ENCODE results near the gene PYDC2. TPM values are rescaled to one million over a fixed set of nuclear protein-coding genes. Genes with fewer than 3 reads are reported as not detected.

PYDC2 gene
- total RNA-seq (not detected in 2 replicates), polyA plus RNA-seq (not detected in 2 replicates), polyA minus RNA-seq (ENCODE audit: low replicate concordance) (not detected in 2 replicates)
- not detected in 2 replicates for polyA plus RNA-seq (2012)

DNA sequence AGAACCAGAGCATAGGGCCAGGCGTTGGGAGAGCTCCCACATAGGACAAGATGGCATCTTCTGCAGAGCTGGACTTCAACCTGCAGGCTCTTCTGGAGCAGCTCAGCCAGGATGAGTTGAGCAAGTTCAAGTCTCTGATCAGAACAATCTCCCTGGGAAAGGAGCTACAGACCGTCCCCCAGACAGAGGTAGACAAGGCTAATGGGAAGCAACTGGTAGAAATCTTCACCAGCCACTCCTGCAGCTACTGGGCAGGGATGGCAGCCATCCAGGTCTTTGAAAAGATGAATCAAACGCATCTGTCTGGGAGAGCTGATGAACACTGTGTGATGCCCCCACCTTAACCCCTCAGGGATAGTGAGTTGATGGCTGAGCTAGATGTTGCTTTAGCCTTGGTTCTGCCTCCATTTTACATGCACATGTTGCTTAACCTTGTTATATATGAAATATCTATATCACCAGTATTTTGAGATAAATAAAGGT lies at the start of gene PYDC2:
Gene PYDC2, plus strand, starts transcription at position 51 of the 483 bp plus-strand sequence. Its CDS starts 0 bp downstream, at position 51.
- TF ChIP-seq EZH2 (IDR thresholded peaks at IDR 0.05; ENCODE audit: low read length, missing control alignments), result no peak
- TF ChIP-seq, protein P1, sequence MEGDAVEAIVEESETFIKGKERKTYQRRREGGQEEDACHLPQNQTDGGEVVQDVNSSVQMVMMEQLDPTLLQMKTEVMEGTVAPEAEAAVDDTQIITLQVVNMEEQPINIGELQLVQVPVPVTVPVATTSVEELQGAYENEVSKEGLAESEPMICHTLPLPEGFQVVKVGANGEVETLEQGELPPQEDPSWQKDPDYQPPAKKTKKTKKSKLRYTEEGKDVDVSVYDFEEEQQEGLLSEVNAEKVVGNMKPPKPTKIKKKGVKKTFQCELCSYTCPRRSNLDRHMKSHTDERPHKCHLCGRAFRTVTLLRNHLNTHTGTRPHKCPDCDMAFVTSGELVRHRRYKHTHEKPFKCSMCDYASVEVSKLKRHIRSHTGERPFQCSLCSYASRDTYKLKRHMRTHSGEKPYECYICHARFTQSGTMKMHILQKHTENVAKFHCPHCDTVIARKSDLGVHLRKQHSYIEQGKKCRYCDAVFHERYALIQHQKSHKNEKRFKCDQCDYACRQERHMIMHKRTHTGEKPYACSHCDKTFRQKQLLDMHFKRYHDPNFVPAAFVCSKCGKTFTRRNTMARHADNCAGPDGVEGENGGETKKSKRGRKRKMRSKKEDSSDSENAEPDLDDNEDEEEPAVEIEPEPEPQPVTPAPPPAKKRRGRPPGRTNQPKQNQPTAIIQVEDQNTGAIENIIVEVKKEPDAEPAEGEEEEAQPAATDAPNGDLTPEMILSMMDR (conservative IDR thresholded peaks at IDR 0.05 in 1 of 2, IDR thresholded peaks at IDR 0.05 in 1 of 2; ENCODE audit: low read depth in 1 of 2, low read length in 2 of 2), result no peak
- Histone ChIP-seq H3K9me3 (ENCODE audit: control insufficient read depth, insufficient read depth, low read depth, low read length) (no peaks in the 10 kb centered on the region), H4K20me1 (ENCODE audit: control insufficient read depth, extremely low read depth, insufficient read depth, low read length) (no peaks in the 10 kb centered on the region), H3K27me3 (ENCODE audit: control insufficient read depth, insufficient read depth, low read length) (no peaks in the 10 kb centered on the region), H3K36me3 (ENCODE audit: control insufficient read depth, insufficient read depth, low read length) (no peaks in the 10 kb centered on the region), H3K79me2 (ENCODE audit: control insufficient read depth, insufficient read depth, low read length) (no peaks in the 10 kb centered on the region), H3K4me1 (ENCODE audit: control insufficient read depth, extremely low read depth, insufficient read depth, low read length) (no peaks in the 10 kb centered on the region), H3K4me3 (replicated peaks in 1 of 4; ENCODE audit: control extremely low read depth in 1 of 4, insufficient read depth in 1 of 4, low read depth in 3 of 4, low read length in 4 of 4) (no peak within 1 kb of the TSS), H3K27ac (ENCODE audit: insufficient read depth, low read length) (no peak within 1 kb of the TSS), H3K4me2 (ENCODE audit: extremely low read depth, insufficient read depth, low read length) (no peak within 1 kb of the TSS), H2AFZ (ENCODE audit: low read length) (no peak within 1 kb of the TSS), H3K9ac (ENCODE audit: insufficient read depth, low read length) (no peak within 1 kb of the TSS)
- DNase-seq (ENCODE audit: low read depth in 2 of 2), result no peak

DNA sequence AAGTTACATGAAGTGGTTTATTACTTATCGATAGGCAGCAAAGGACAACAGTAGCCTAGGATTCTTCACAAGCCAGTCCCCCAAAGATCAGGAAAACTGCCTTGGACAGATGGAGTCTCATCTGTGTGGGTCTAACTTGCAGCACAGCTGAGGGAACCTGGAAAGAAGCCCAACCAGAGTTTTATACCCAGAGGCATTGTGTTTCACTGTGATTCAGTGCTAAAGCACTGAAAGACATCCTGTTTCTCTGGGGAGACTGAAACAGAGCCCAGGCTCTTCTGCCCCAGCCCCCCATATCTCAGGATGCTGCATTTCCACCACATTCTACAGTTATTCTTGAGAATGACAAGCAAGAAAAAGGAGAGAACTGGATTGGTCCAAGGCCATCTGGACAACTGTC lies 48.2 kb upstream of the PYDC2 start:
- Histone ChIP-seq H3K79me2 (ENCODE audit: control insufficient read depth, insufficient read depth, low read length) (no peaks in the 10 kb centered on the region), H3K27ac (ENCODE audit: insufficient read depth, low read length) (peak overlapping the region; percentile 43), H3K4me3 (replicated peaks in 1 of 4; ENCODE audit: control extremely low read depth in 1 of 4, insufficient read depth in 1 of 4, low read depth in 3 of 4, low read length in 4 of 4) (no peak overlapping the region), H3K27me3 (ENCODE audit: control insufficient read depth, insufficient read depth, low read length) (no peaks in the 10 kb centered on the region), H3K9me3 (ENCODE audit: control insufficient read depth, insufficient read depth, low read depth, low read length) (no peaks in the 10 kb centered on the region), H3K36me3 (ENCODE audit: control insufficient read depth, insufficient read depth, low read length) (no peaks in the 10 kb centered on the region), H3K4me2 (ENCODE audit: extremely low read depth, insufficient read depth, low read length) (peak overlapping the region; percentile 54), H4K20me1 (ENCODE audit: control insufficient read depth, extremely low read depth, insufficient read depth, low read length) (no peaks in the 10 kb centered on the region), H3K4me1 (ENCODE audit: control insufficient read depth, extremely low read depth, insufficient read depth, low read length) (peaks cover 3% of the 10 kb centered on the region), H3K9ac (ENCODE audit: insufficient read depth, low read length) (no peak overlapping the region), H2AFZ (ENCODE audit: low read length) (peak overlapping the region; percentile 44)
- no peak for TF ChIP-seq EZH2 (IDR thresholded peaks at IDR 0.05; ENCODE audit: low read length, missing control alignments)
- TF ChIP-seq, protein P1 (conservative IDR thresholded peaks at IDR 0.05 in 1 of 2, IDR thresholded peaks at IDR 0.05 in 1 of 2; ENCODE audit: low read depth in 1 of 2, low read length in 2 of 2), result no peak
- peak; percentile 80 to 92 for DNase-seq (ENCODE audit: low read depth in 2 of 2)

DNA sequence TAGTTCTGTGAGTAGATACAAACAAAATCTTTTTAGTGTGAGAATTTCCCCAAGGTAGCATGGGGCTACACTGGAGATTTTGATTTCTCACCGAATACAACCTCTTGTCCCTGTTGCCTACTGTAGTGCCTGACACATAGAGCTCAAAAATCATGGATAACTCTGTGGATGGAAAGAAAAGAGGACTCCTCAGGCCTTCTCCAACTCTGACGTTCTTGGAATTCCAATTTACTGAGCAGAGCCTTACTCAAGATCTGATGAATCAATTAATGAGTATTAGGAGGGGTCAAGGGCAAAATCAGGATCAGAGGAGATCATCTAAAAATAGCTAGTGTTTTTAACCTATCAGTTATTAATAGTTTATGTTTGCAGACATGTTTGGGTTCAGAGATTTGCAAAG lies 46.7 kb upstream of the PYDC2 start:
- DNase-seq (ENCODE audit: low read depth in 2 of 2), result peak in 1 of 2 donors; percentile 38
- H3K4me3 ChIP-seq (replicated peaks in 1 of 4; ENCODE audit: control extremely low read depth in 1 of 4, insufficient read depth in 1 of 4, low read depth in 3 of 4, low read length in 4 of 4), result no peak overlapping the region
- no peaks in the 10 kb centered on the region for H3K27me3 ChIP-seq (ENCODE audit: control insufficient read depth, insufficient read depth, low read length)
- H3K4me2 ChIP-seq (ENCODE audit: extremely low read depth, insufficient read depth, low read length), result no peak overlapping the region
- H4K20me1 ChIP-seq (ENCODE audit: control insufficient read depth, extremely low read depth, insufficient read depth, low read length), result no peaks in the 10 kb centered on the region
- H3K79me2 ChIP-seq (ENCODE audit: control insufficient read depth, insufficient read depth, low read length), result no peaks in the 10 kb centered on the region
- H3K27ac ChIP-seq (ENCODE audit: insufficient read depth, low read length), result no peak overlapping the region
- peaks cover 3% of the 10 kb centered on the region for H3K4me1 ChIP-seq (ENCODE audit: control insufficient read depth, extremely low read depth, insufficient read depth, low read length)
- H3K36me3 ChIP-seq (ENCODE audit: control insufficient read depth, insufficient read depth, low read length), result no peaks in the 10 kb centered on the region
- H3K9ac ChIP-seq (ENCODE audit: insufficient read depth, low read length), result no peak overlapping the region
- no peaks in the 10 kb centered on the region for H3K9me3 ChIP-seq (ENCODE audit: control insufficient read depth, insufficient read depth, low read depth, low read length)
- no peak overlapping the region for H2AFZ ChIP-seq (ENCODE audit: low read length)
- TF ChIP-seq, protein P1 (conservative IDR thresholded peaks at IDR 0.05 in 1 of 2, IDR thresholded peaks at IDR 0.05 in 1 of 2; ENCODE audit: low read depth in 1 of 2, low read length in 2 of 2), result no peak
- no peak for TF ChIP-seq EZH2 (IDR thresholded peaks at IDR 0.05; ENCODE audit: low read length, missing control alignments)
